WI38 (cell line): ENCODE results near the gene WDR27.

Experiments used
- H3K4me3 ChIP-seq: 2 replicates; pipeline ENCODE4 v1.5.1; 2011; ENCODE audit warnings: low read depth, mild to moderate bottlenecking, control low read depth, low read length
- CTCF ChIP-seq: IDR thresholded peaks from 2 replicates; pipeline ENCODE4 v1.5.1; 2012; ENCODE audit warnings: low read depth, mild to moderate bottlenecking, control low read depth, low read length

The WDR27 gene

GRCh38 chr6:169691260-169691659 is 10.6 kb downstream of the WDR27 start:
- H3K4me3 ChIP-seq = no peak overlapping the region
- TF ChIP-seq CTCF = no peak

- TF ChIP-seq CTCF = no peak
- H3K4me3 ChIP-seq = no peak overlapping the region
Observed at GRCh38 chr6:169689287-169689686, 12.5 kb downstream of the WDR27 start.

- H3K4me3 ChIP-seq = no peak overlapping the region
- TF ChIP-seq CTCF = no peak
Observed at GRCh38 chr6:169685860-169686259, 16.0 kb downstream of the WDR27 start.

DNA sequence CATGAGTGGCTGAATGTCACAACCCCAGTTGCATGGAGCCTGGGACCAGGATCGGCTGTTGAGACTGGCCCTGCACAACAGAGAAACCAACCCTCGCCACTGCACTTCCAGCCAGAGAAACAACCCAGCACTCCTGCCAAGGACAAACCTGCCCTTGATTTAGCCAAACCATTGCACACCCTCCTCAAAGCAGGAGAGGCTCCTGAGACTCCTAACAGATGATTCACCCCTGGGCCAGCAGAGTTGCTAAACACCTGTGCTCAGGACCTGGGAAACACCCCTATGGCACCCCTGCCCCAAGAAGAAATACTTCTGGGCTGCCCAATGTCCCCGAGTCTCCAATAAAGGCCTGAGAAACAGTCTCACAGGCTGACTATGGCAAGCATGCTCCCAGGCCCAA is 17.8 kb downstream of the WDR27 start:
- no peak for TF ChIP-seq CTCF
- no peak overlapping the region for H3K4me3 ChIP-seq

GRCh38 chr6:169678342-169678741 is 23.5 kb downstream of the WDR27 start:
- H3K4me3 ChIP-seq = no peak overlapping the region
- TF ChIP-seq CTCF = no peak

DNA sequence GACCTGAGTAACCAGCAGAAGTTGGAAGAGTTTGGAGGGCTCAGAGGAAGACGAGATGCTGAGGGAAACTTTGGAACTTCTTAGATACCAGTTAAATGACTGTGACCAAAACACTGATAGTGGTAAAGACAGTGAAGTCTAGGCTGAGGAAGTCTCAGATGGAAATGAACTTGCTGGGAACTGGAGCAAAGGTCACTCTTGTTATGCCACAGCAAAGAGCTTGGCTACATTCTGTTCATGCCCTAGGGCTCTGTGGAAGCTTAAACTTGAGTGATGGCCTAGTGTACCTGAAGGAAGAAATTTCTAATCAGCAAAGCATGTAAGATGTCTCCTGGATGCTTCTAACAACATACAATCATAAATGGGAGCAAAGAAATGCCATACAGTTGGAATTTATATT is 24.7 kb downstream of the WDR27 start:
- no peak overlapping the region for H3K4me3 ChIP-seq
- TF ChIP-seq CTCF = no peak

- no peak overlapping the region for H3K4me3 ChIP-seq
- no peak for TF ChIP-seq CTCF
Observed at GRCh38 chr6:169675011-169675410, 26.8 kb downstream of the WDR27 start.

GRCh38 chr6:169671563-169671962 is 30.3 kb downstream of the WDR27 start:
- TF ChIP-seq CTCF = no peak
- H3K4me3 ChIP-seq = no peak overlapping the region
